Measurements from ENCODE around the gene VRK3.

GRCh38 chr19:49954933-49955332 is 70.2 kb downstream of the VRK3 start:
- TF ChIP-seq CTCF (IDR thresholded peaks at IDR 0.05): no peak
- TF ChIP-seq POLR2A (IDR thresholded peaks at IDR 0.05): no peak

Measured in sigmoid colon (tissue), 3 donors.